H1 (cell line): ENCODE measurements around the gene SCN10A. TPM values are rescaled to one million over a fixed set of nuclear protein-coding genes. Genes with fewer than 3 reads are reported as not detected.

ENCODE experiments used
- CTCF ChIA-PET: fragments of 300-600 bp; sonication (Branson Sonifier 250); formaldehyde crosslinking; loops from one replicate; lab custom pipeline; 2021; ENCODE audit not compliant: partially characterized antibody; lab: Charles Lee
- POLR2A ChIA-PET: fragments of 300-600 bp; sonication (Branson Sonifier 250); formaldehyde crosslinking; loops from one replicate; lab custom pipeline; 2021; ENCODE audit warnings: inconsistent platforms; ENCODE audit not compliant: partially characterized antibody; lab: Charles Lee
- DNase-seq, 2 experiments: peaks; one replicate each; pipeline versions ENCODE4 v3.0.0 to v3.0.0-alpha.2; 2010 to 2022; ENCODE audit warnings: low spot score in 2 of 2, low read depth in 1 of 2, mixed read lengths in 1 of 2
- FAIRE-seq: peaks from 2 replicates; lab custom pipeline; 2011; peaks lifted over from hg19 to GRCh38; lab: Jason Lieb, UNC
- H2AFZ ChIP-seq: 2 replicates; pipeline ENCODE4 v1.8.1; 2012; ENCODE audit warnings: low read length, inconsistent platforms
- H2AK5ac ChIP-seq: 2 replicates; pipeline ENCODE4 v1.6.1; 2013; ENCODE audit warnings: low read depth, low read length
- H2BK120ac ChIP-seq: replicated peaks from 2 replicates; pipeline ENCODE3; 2013; ENCODE audit warnings: low read depth, low read length, inconsistent platforms
- H2BK12ac ChIP-seq: 2 replicates; pipeline ENCODE4 v1.6.1; 2013; ENCODE audit warnings: low read depth, low read length
- H2BK15ac ChIP-seq: 2 replicates; pipeline ENCODE4 v1.6.1; 2013; ENCODE audit warnings: low read length
- H2BK20ac ChIP-seq: 2 replicates; pipeline ENCODE4 v1.6.1; 2013; ENCODE audit warnings: low read length
- H2BK5ac ChIP-seq: 2 replicates; pipeline ENCODE4 v1.6.1; 2013; ENCODE audit warnings: low read depth, low read length
- H3K14ac ChIP-seq: 2 replicates; pipeline ENCODE4 v1.6.1; 2013; ENCODE audit warnings: inconsistent platforms; ENCODE audit not compliant: insufficient read length
- H3K18ac ChIP-seq: 2 replicates; pipeline ENCODE4 v1.6.1; 2013; ENCODE audit warnings: low read length; ENCODE audit errors: extremely low read depth
- H3K23ac ChIP-seq: 2 replicates; pipeline ENCODE4 v1.6.1; 2013; ENCODE audit warnings: inconsistent platforms; ENCODE audit not compliant: insufficient read length
- H3K23me2 ChIP-seq: 2 replicates; pipeline ENCODE4 v1.6.1; 2013; ENCODE audit warnings: low read depth, low read length
- H3K27ac ChIP-seq: 2 replicates; pipeline ENCODE4 v1.6.1; 2011; ENCODE audit warnings: low read depth, low read length, inconsistent platforms
- H3K27me3 ChIP-seq, 4 experiments: replicated peaks in 1 of 4; 1 replicate in 1 of 4; 2 replicates in 3 of 4; pipeline versions ENCODE4 v1.6.1 to v1.8.1; 2011 to 2013; ENCODE audit warnings: low read length in 3 of 4, mild to moderate bottlenecking in 3 of 4, inconsistent platforms in 2 of 4, mixed read lengths in 2 of 4, moderate library complexity in 1 of 4; ENCODE audit not compliant: control insufficient read depth in 3 of 4, insufficient read depth in 3 of 4; ENCODE audit errors: extremely low read depth in 1 of 4
- H3K36me3 ChIP-seq, 4 experiments: 2 replicates each; pipeline versions ENCODE4 v1.6.1 to v1.8.1; 2011 to 2013; ENCODE audit warnings: mild to moderate bottlenecking in 4 of 4, low read length in 3 of 4, moderate library complexity in 2 of 4, control low read depth in 1 of 4, inconsistent platforms in 1 of 4; ENCODE audit not compliant: insufficient read depth in 4 of 4, control insufficient read depth in 2 of 4
- H3K4ac ChIP-seq: replicated peaks from 2 replicates; pipeline ENCODE3; 2013; ENCODE audit warnings: low read length, low read depth, mixed read lengths, inconsistent platforms; ENCODE audit not compliant: insufficient read length
- H3K4me1 ChIP-seq, 4 experiments: replicated peaks in 1 of 4; 1 replicate in 1 of 4; 2 replicates in 3 of 4; pipeline versions ENCODE4 v1.6.1 to v1.8.1; 2011 to 2013; ENCODE audit warnings: low read length in 3 of 4, inconsistent platforms in 2 of 4, mixed read lengths in 1 of 4; ENCODE audit not compliant: insufficient read depth in 4 of 4, control insufficient read depth in 3 of 4
- H3K4me2 ChIP-seq, 2 experiments: 2 replicates each; pipeline versions ENCODE4 v1.6.1 to v1.8.1; 2011 to 2013; ENCODE audit warnings: low read depth in 2 of 2, low read length in 2 of 2, control low read depth in 1 of 2, inconsistent platforms in 1 of 2, mild to moderate bottlenecking in 1 of 2; ENCODE audit not compliant: insufficient read depth in 1 of 2
- H3K4me3 ChIP-seq, 4 experiments: fragments of 200-600, 300-600 bp in 1 of 4; sonication (generic), shearing (Covaris generic), sonication (Bioruptor Twin) in 1 of 4; 2 replicates each; pipeline versions ENCODE4 v1.5.1 to v1.8.1; 2011 to 2016; ENCODE audit warnings: low read length in 4 of 4, low read depth in 3 of 4, control low read depth in 2 of 4, inconsistent platforms in 2 of 4, mild to moderate bottlenecking in 2 of 4, mixed read lengths in 1 of 4, moderate library complexity in 1 of 4; ENCODE audit not compliant: insufficient read depth in 2 of 4; ENCODE audit errors: extremely low read depth in 1 of 4
- H3K56ac ChIP-seq: replicated peaks from 2 replicates; pipeline ENCODE3; 2013; ENCODE audit warnings: low read depth, mild to moderate bottlenecking, mixed read lengths, low read length, inconsistent platforms; ENCODE audit not compliant: insufficient read length
- H3K79me1 ChIP-seq: 2 replicates; pipeline ENCODE4 v1.6.1; 2013; ENCODE audit warnings: low read depth, low read length, control low read depth
- H3K79me2 ChIP-seq, 2 experiments: 2 replicates each; pipeline versions ENCODE4 v1.6.1 to v1.8.1; 2012 to 2013; ENCODE audit warnings: low read length in 2 of 2, mild to moderate bottlenecking in 2 of 2, inconsistent platforms in 1 of 2; ENCODE audit not compliant: insufficient read depth in 2 of 2, control insufficient read depth in 1 of 2
- H3K9ac ChIP-seq, 4 experiments: replicated peaks in 1 of 4; 1 replicate in 1 of 4; 2 replicates in 3 of 4; pipeline versions ENCODE4 v1.6.1 to v1.8.1; 2011 to 2013; ENCODE audit warnings: low read depth in 3 of 4, low read length in 3 of 4, control low read depth in 2 of 4, mild to moderate bottlenecking in 2 of 4, moderate library complexity in 2 of 4, inconsistent platforms in 1 of 4; ENCODE audit errors: extremely low read depth in 1 of 4
- H3K9me3 ChIP-seq, 2 experiments: 2 replicates each; pipeline versions ENCODE4 v1.6.1 to v1.8.1; 2012 to 2013; ENCODE audit warnings: mild to moderate bottlenecking in 2 of 2, moderate library complexity in 2 of 2, control low read depth in 1 of 2, inconsistent platforms in 1 of 2, low read depth in 1 of 2, low read length in 1 of 2, mixed read lengths in 1 of 2; ENCODE audit not compliant: insufficient read depth in 2 of 2
- H4K20me1 ChIP-seq, 2 experiments: replicated peaks in 1 of 2; 2 replicates each; pipeline versions ENCODE3 to v1.8.1; 2011 to 2013; ENCODE audit warnings: inconsistent platforms in 2 of 2, low read length in 2 of 2, mild to moderate bottlenecking in 1 of 2; ENCODE audit not compliant: insufficient read depth in 2 of 2, control insufficient read depth in 1 of 2
- H4K5ac ChIP-seq: 2 replicates; pipeline ENCODE4 v1.6.1; 2013; ENCODE audit warnings: low read length, low read depth, mixed read lengths, inconsistent platforms; ENCODE audit not compliant: insufficient read length
- H4K8ac ChIP-seq: 2 replicates; pipeline ENCODE4 v1.8.0; 2013; ENCODE audit warnings: mild to moderate bottlenecking, moderate library complexity, low read length, inconsistent platforms; ENCODE audit not compliant: insufficient read depth; ENCODE audit errors: extremely low read depth
- H4K91ac ChIP-seq: replicated peaks from 2 replicates; pipeline ENCODE3; 2013; ENCODE audit warnings: low read length, mixed read lengths, inconsistent platforms; ENCODE audit not compliant: insufficient read length
- CBX8 ChIP-seq: fragments of 300-800, 300-1000 bp; sonication (generic); IDR thresholded peaks from 2 replicates; pipeline ENCODE4 v1.7.1; 2016; ENCODE audit warnings: low read depth, low read length, borderline replicate concordance
- KDM4A ChIP-seq: IDR thresholded peaks from one replicate; pipeline ENCODE4 v1.7.1; 2012; ENCODE audit warnings: low read depth, mild to moderate bottlenecking, moderate library complexity, low read length, inconsistent platforms; ENCODE audit not compliant: severe bottlenecking
- NRF1 ChIP-seq: IDR thresholded peaks from 2 replicates; pipeline ENCODE4 v1.6.1; 2011; ENCODE audit warnings: mild to moderate bottlenecking, low read depth, low read length, improper control_type of control experiment
- polyA plus RNA-seq, 7 experiments: library from polyadenylated mRNA; depleted of rRNA in 3 of 7; stranded (reverse) in 5 of 7; unstranded in 2 of 7; fragments of >200 nt in 5 of 7; fragments of 200-250 nt in 2 of 7; gene quantifications; 1 replicate in 5 of 7; 2 replicates in 1 of 7; 4 replicates in 1 of 7; pipeline versions ENCODE4 v1.2.1 to v1.2.3, GENCODE V29; 2011 to 2013; ENCODE audit warnings: missing spikeins in 2 of 7, mixed read lengths in 2 of 7
- total RNA-seq: library from RNA; stranded (reverse); fragmentation: NEBNext Ultra II Directional; extraction: Animal tissue kit (Norgen Biotek cat#: 25700); gene quantifications from 2 replicates; pipeline ENCODE4 v1.2.1, GENCODE V29; 2021

Gene SCN10A
- total and polyA plus RNA-seq, 2 of the 8 experiments (the other 6 are each of a cell fraction or from before 2014, with no cell fraction given) = not detected

DNA sequence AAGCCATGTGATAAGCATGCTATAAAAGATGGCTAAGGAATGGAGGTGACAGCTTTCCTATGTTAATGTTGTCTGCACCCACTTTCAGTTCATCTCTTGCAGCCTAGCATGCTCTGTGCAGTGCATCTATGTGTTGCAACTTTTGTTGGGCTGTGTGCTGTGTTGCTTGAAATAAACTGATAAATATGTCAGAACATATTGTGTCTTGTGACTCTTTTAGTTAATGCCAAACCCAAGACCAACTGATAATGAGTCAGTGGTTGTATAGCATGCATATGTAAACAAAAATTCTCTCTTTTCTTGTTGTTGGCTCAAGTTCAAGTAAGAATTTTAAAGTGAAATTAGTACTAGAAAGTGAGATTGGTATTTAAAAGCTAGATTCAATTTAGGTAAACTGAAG is 37.0 kb upstream of the SCN10A start:
- Histone ChIP-seq H3K4me2 (no peak overlapping the region), H3K56ac (no peak overlapping the region), H3K4ac (no peak overlapping the region), H4K8ac (no peak overlapping the region), H2BK20ac (no peak overlapping the region), H3K36me3 (no peaks in the 10 kb centered on the region), H4K5ac (no peak overlapping the region), H3K23ac (no peak overlapping the region), H3K79me2 (no peaks in the 10 kb centered on the region), H2BK5ac (no peak overlapping the region), H3K9me3 (no peaks in the 10 kb centered on the region), H3K27ac (no peak overlapping the region), H3K23me2 (no peaks in the 10 kb centered on the region), H3K18ac (no peak overlapping the region), H3K4me1 (no peaks in the 10 kb centered on the region), H2AFZ (no peak overlapping the region), H4K91ac (no peak overlapping the region), H4K20me1 (no peaks in the 10 kb centered on the region), H3K4me3 (no peak overlapping the region), H2BK120ac (no peak overlapping the region), H3K79me1 (no peaks in the 10 kb centered on the region), H2AK5ac (no peak overlapping the region), H3K9ac (no peak overlapping the region), H2BK15ac (no peak overlapping the region), H2BK12ac (no peak overlapping the region), H3K27me3 (no peaks in the 10 kb centered on the region), H3K14ac (no peak overlapping the region)
- DNase-seq (no peak), FAIRE-seq (no peak)
- POLR2A ChIA-PET = no interaction called here
- CTCF ChIA-PET = interaction anchor here (0.5 to 1.6 kb wide), 3 partner anchors 9 to 131 kb away, joined by 3 to 5 read pairs (median 4); no protein-coding TSS in a partner anchor
- TF ChIP-seq CBX8 = no peak
- TF ChIP-seq NRF1 = no peak
- TF ChIP-seq KDM4A = no peak
